LoVo (cell line): ENCODE measurements around the gene STPG2.
"Not testable (repeated sequence)": the region's sequence is repeated elsewhere in the genome, so short reads cannot be mapped to it uniquely, and the experiment has no call there.

Experiments
- DNase-seq: peaks from one replicate; pipeline ENCODE4 v3.0.0-alpha.2; 2016; ENCODE audit warnings: low spot score

The STPG2 gene

DNA sequence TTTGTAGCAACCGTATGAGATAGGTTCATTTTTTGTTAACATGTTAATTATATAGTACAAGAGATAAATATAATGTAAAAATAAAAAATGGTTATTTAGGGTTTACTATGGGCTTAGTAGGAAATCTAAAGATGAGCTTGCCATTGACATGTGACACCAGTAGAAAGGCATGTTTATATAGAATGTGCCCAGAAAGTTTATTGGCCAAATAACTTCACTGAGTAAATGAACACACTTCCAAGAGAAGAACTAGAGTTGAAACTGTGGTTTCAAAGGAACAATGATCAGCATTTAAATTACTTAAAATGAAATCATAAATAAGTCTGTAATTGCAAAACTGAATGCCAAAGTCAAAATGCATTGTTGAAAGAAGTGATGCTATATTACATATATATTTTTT is 503.3 kb downstream of the STPG2 start:
- no peak for DNase-seq

DNA sequence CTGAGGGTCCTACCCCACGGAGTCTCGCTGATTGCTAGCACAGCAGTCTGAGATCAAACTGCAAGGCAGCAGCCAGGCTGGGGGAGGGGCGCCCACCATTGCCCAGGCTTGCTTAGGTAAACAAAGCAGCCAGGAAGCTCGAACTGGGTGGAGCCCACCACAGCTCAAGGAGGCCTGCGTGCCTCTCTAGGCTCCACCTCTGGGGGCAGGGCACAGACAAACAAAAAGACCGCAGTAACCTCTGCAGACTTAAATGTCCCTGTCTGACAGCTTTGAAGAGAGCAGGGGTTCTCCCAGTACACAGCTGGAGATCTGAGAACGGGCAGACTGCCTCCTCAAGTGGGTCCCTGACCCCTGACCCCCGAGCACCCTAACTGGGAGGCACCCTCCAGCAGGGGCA is 509.4 kb downstream of the STPG2 start:
- DNase-seq: not testable (repeated sequence)

DNA sequence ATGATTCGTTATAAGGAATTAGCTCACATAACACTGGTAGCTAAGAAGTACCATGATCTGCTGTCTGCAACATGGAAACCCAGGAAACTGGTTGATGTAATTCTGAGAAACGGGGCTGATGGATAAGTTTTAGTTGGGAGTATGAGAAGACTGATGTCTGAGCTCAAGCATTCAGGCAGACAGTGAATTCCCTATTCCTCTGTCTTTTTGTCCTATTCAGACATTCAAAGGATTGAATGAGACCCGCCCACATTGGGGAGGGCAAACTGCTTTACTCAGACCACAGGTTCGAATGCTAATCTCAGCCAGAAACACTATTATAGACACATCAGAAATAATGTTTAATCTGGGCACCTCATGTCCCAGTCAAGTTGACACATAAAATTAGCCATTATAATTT is 515.5 kb downstream of the STPG2 start:
- no peak for DNase-seq

DNA sequence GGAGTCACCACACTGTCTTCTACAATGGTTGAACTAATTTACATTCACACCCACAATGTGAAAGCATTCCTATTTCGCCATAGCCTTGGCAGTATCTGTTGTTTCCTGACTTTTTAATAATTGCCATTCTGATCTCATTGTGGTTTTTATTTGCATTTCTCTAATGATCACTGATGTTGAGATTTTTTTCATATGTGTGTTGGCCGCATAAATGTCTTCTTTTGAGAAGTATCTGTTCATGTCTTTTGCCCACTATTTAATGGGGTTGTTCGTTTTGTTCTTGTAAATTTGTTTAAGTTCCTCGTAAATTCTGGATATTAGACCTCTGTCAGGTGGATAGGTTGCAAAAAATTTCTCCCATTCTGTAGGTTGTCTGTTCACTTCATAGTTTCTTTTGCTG is 519.1 kb downstream of the STPG2 start:
- no peak for DNase-seq

DNA sequence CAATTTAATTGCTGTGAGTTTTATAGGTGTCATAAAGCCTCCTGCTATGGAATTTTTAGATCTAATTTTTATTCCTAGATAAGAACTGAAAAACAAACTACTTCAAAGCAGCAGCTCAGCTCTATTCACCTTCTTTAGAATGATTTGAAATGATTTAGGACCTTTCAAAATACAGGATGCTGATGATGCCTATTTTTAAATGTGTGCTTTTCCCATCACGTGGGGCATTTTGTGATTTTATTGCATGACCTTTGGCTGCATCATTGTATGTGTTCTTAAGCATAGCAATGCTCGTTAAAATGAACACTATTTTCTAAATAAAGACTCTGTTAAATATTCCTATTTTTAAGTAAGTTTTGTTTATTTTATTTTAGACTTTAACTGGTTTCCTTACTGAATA is 537.3 kb downstream of the STPG2 start:
- peak; percentile 17 for DNase-seq

DNA sequence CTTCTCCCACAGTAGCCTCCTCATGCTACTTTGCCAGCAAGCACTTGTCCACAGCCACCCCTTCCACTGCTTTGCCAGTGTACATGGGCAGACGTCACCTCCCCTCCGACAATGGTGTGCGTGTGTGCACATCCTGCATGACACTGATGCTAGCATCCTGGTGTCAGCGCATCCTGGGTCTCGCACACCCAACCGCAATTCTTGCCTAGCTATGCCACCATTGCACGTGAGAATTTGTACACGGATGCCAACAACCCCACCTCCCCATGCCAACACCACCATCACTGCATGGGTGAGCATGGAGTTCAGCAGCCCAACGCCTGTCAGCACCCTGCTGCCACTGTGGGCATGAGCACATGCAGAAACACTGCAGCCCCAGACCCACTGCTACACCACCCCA is 550.0 kb downstream of the STPG2 start:
- DNase-seq: no peak

DNA sequence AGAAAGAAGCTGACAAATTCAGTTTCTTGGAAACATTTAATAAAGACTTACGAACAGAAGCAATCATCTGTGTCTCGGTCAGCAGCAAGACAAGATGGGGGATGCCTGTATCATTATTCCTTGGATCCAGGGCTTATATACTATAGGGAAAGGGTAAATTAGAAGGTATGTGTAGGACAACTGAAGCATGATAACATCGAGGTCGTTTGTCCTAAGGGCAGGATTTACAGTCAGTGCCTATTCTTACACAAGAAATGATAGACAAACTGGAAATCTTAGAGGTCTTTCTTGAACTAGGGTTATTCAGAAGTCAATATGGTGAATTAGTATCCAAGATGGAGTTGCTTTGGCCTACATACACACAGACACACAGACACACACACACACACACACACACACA is 553.0 kb downstream of the STPG2 start:
- DNase-seq: no peak

DNA sequence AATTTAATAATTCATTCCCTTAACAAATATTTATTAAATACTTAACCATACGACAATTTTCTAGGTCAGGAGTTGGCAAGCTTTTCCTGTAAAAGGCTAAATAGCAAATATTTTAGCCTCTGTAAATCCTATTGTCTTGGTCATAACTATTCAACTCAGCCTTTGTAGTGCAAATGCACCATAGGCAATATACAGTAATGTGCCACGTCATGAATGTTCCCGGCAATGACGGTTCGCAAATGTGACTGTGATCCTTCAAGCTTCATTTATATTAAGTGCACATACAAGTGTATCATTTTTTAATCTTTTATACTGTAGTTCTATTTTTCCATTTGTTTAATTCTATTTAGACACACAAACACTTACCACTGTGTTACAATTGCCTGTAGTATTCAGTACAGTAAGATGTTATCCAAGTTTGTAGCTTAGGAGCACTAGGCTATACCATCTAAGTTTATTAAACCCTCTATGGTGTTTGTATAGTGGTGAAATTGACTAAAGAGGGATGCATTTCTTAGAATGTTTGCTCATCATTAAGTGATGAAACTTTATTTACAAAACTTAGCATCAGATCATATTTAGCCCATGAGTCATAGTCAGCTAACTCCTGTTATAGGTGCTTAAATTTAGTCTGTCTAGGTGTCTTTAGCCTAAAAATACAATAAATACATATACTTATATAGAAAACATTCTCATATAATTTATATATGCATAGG is 553.6 kb downstream of the STPG2 start:
- no peak for DNase-seq

DNA sequence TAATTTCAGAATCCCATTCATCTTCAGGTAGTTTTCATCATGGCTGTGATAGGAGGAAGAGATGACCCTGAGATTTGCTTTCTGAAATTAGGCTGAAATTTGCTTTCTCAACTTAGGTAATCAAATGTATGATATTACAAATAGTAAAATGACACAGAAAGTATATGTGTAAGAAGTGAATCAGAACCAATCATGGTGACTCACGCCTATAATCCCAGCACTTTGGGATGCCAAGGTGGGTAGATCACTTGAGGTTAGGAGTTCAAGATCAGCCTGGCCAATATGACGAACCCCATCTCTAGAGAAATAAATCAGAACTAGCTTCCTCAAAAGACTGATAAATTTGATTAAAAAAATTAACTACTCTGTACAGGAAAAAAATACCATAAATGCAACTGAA is 555.4 kb downstream of the STPG2 start:
- DNase-seq: no peak

DNA sequence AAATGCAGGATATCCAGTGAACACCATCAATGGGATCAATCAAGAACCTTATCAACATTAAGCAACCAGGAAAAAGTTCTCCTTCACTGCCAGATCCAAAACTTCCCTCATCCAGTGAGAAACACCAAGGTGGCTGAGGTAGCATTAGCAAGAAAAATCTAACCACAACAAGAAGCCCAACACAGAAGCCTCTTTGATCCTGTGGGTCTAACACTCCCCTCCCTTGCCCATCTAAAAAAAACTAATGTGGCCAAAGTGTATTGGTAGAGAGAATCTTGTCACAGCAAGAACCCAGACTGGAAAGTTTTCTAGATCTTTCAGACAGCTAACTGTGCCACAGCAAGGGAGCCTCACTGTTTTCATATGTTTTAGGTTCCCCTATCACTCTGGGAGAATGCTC is 558.0 kb downstream of the STPG2 start:
- no peak for DNase-seq

DNA sequence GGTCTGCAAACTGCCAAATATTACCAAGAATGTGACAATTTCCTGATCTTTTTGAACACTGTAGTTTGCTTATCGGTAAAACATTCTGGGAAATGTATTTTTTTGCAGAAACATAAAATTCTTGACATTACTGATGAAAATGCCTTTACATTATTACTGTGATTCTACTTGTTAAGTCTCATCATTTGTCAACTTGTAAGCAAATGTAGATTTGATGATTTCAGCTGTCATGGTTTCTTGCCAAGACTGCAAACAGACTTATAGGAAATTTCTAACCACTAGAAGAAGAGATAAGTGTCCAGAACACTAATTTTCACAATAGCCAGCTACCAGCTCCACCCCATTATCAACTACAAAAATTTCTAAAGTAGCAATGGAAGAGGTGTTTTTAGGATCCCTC is 560.4 kb downstream of the STPG2 start:
- no peak for DNase-seq

DNA sequence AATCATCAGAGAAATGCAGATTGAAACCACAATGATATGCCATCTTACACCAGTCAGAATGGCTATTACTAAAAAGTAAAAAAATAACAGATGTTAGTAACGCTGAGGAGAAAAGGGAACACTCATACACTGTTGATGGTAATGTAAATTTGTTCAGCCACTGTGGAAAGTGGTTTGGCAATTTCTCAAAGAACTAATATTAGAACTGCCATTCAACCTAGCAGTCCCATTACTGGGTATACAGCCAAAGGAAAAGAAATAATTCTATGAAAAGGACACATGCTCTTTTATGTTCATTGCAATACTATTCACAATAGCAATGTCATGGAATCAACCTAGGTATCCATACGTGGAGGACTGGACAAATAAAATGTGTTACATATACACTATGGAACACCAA is 566.3 kb downstream of the STPG2 start:
- DNase-seq: no peak

DNA sequence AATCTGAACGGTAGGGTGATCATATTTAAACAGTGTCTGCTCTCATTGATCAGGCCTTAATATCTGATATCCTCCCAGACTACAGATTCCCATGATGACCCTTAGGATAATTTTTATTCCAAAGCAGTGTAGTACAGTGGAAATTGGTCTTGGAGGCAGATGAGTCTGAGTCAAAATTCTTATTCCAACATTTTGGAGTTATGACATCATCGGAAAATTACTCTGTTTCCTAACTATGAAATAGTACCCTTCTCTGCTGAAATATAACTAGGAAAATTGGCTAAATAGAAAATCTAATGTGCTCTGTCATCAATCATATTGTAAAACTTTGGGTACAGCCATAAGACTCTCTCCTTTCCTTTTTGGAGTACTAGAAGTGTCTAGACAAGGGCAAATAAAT is 583.3 kb downstream of the STPG2 start:
- no peak for DNase-seq

DNA sequence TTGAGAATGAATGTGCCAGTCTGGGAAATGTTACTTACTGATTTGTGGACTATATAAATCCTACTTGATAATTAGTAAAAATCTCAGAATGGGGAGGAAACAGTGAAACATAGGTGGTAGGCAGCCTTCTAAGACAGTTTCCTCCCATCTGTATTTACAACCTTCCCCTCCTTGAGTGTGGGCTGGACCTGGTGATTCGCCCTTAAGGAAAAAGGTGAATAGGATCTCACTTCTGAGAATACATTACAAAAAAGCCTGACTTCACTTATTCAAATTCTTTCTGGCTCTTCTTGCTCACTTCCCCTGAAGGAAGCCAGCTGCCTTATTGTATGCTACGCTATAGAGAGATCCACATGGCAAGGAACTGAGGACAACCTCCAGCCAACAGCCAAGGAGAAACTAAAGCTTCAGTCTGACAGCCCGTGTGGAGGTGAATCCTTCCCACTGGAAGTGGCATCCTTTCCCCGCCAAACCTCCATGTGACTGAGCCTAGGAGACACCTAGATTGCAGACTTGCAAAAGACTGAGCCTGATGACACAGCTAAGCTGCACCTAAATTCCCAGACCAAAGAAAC is 585.0 kb downstream of the STPG2 start:
- no peak for DNase-seq

DNA sequence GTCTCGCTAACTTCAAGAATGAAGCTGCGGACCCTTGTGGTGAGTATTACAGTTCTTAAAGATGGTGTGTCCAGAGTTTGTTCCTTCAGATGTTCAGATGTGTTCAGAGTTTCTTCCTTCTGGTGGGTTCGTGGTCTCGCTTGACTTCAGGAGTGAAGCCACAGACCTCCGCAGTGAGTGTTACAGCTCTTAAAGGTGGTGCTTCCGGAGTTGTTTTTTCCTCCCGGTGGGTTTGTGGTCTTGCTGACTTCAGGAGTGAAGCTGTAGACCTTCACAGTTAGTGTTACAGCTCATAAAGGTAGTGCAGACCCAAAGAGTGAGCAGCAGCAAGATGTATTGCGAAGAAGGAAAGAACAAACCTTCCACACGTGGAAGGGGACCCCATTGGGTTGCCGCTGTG is 592.6 kb downstream of the STPG2 start:
- not testable (repeated sequence) for DNase-seq

DNA sequence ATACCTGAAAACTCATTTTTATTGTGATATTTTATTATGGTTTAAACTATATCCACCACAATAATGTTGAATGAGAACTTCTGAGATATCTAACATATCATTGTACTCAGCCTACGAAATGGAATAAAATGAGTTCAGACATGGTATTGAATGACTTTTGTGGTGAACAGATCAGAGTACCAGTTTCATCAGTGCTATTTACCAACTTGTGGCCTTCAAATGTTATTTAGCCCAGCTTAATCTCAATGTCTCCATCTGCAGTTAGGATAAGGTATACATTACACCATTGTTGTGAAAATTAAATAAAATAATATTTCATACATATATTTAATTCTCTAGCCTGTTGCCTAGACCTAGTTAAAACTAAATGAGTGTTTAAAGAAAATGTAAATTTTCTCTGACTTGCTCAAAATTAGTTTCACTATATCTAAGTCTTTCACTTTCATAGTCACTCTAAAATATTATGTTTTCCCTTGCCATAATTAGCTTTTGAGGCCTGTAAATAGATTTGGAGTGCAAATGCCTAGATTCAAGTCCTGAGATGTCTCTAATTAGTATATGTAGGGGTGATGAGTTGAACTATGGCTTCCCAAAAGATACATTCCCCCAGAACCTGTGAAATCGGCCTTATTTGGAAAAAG is 594.2 kb downstream of the STPG2 start:
- no peak for DNase-seq

DNA sequence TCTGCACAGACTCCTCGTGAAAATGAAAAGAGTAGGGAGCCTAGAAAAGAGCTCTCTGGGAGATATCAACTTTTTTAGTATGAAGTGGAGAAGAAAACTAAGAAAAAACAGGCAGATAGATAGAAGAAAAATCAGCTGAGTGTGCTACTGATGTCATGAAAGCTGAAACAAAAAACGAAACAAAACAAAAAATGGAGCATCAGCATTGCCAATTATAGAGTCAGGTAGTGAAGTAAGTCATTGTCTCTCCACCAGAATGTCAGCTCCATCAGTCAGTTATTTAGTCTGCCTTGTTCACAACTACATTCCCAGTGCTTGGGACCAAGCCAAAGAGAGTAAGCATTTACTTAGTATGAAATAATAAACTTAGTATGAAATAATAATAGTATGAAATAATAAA is 595.1 kb downstream of the STPG2 start:
- DNase-seq: no peak

DNA sequence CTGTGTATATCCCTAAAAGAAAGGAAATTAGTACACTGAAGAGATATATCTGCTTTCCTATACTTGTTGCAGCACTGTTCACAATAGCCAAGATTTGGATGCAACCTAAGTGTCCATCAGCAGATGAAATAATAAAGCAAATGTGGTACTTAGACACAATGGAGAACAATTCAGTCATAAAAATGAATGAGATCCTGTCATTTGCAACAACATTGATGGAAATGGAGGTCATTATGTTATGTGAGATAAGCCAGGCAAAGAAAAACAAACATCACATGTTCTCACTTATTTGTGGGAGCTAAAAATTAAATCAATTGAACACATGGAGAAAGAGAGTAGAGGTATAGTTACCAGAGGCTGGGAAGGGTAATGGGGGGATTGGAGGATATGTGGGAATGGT is 611.9 kb downstream of the STPG2 start:
- no peak for DNase-seq

DNA sequence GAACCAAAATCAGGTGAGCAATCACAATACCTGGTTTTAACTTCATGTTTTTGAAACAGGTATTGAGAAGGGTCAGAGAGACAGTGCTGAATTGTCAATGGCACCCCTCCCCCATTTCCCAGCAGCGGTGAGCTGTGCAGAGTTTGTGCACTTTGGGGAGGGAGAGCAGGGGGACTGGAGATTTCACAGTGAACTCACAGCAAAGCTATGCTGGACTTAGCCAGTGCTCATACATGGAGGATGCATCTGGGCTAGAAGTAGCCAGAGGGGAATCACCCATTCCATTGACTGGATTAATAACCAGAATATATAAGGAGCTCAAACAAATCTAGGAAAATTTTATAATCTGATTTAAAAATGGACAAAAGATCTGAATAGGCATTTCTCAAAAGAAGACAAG is 612.6 kb downstream of the STPG2 start:
- DNase-seq: no peak

DNA sequence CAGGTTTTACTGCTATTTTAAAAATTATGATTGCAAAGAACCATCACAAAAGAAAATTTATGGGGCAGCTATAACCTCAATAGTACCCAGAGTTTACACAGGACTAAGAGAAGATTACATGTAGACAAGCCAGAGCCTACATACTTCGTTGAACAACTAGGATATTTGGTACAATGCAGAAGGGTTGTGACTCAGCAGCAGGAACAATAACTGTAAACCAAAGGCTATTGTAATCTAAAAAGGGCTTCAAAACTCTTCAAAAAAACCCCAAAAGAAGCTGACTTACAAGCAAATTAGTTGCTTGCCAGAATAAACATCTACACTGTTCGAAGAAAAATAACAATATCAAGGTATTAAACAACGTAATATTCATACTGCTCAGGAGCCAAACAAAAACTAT is 618.0 kb downstream of the STPG2 start:
- no peak for DNase-seq

DNA sequence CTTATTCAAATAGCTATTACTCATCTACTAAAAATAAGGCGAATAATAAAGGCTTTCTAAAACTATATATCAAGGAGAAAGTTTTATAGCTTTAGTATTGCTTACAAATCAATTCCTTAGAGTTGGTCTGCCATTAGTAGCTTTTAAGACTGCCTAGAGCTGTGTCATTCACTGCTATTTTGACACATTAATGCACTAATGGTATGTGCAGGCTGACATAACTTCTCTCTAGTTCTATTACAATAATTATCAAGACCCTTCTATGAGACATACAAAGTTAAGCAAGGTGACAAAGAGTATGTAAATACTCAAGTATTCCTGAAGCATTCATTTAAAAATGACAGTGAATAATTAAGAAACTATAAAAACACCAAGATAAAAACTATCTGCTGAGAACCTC is 625.3 kb downstream of the STPG2 start:
- DNase-seq: no peak

DNA sequence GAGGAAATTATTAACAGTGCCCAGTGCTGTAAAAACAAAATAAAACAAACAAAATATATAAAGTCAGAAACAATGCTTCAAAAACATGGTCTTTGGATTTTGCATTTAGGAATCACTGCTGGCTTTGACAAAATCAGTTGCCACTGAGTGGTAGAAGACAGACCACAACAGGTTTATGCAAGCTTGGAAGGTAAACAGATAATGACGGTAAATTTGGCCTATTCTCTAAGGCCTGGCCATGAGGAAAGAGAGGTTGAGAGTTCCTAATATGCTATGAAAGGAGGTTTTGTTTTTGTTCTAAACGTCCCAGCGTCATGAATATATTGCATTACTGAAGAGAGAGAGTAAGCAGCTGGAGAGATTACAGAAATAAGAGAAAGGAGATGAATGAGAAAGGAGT is 629.4 kb downstream of the STPG2 start:
- no peak for DNase-seq
